GM19328 (cell line): Measurements from ENCODE around the gene OR2A5.
"Not testable (repeated sequence)": the region's sequence is repeated elsewhere in the genome, so short reads cannot be mapped to it uniquely, and the experiment has no call there.

Experiments
- ATAC-seq: cut with Tn5 transposase; IDR thresholded peaks from one replicate; pipeline ENCODE4 v1.9.1; 2021; ENCODE audit warnings: mild to moderate bottlenecking, moderate library complexity; ENCODE audit not compliant: unreplicated experiment

The OR2A5 gene, protein sequence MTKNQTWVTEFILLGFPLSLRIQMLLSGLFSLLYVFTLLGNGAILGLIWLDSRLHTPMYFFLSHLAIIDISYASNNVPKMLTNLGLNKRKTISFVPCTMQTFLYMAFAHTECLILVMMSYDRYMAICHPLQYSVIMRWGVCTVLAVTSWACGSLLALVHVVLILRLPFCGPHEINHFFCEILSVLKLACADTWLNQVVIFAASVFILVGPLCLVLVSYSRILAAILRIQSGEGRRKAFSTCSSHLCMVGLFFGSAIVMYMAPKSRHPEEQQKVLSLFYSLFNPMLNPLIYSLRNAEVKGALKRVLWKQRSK

DNA sequence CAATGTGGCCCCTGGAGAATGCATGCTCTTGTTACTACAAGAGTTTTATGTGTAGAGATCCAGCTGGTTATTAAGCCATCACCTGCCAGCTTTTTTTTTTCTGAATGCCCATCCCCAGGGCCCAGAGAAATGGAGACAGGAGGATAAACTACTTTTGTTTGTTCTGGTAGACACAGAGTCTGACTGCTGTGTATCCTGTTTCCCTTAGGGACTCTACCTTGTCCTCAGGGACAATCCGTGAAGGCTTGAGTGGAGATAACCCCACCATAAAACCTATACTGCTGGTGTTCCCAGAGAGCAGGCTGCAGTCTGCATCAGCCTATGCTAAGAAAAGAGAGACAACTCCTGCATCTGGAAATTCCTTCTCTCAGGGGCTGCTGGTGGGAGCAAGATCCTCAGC lies at the start of gene OR2A5:
Gene OR2A5 (plus strand): TSS at position 301 of the 400 bp plus-strand sequence. CDS start 1,454 bp downstream, outside the sequence.
- ATAC-seq: no peak

DNA sequence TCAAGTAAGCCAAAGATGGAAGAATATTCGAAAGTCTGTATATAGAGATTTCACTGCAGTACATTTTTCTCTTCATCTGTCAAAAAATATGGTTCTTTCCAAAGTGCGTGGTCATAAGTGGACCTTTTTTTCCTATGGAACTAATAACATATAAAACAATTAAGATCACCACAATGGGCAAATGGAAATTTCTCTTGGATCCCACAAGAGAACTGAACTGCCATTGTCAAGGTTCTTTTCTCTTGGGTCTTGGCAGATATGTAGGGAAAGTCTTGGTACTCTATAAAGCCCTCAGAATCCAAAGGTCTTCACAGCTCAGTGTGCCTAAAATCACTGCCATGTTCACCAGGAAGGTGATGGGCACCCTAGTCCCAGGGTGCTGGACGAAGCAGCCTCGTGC lies 48.7 kb upstream of the OR2A5 start, which contains the start of gene OR6B1:
Gene OR6B1 (plus strand): TSS at position 301 of the 400 bp plus-strand sequence. CDS start 3,677 bp downstream, outside the sequence.
- ATAC-seq: no peak

DNA sequence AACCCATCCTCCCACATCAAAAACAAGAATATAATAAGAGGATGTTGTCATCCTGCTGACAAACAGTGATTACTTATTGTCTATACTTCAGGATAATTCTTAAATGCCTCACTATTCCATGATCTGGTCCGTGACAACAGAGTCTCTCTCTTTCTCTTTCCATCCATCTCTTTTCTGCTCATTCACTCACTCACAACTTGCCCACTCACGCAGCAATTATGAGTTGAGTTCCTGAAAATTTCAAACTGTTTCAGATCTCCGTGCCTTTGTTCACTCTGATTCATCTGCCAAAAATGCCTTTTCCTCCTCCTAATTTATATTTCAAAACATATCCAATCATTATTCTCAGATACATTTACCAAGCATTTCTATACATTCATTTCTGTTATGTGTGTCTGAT lies 47.2 kb upstream of the OR2A5 start:
- no peak for ATAC-seq

DNA sequence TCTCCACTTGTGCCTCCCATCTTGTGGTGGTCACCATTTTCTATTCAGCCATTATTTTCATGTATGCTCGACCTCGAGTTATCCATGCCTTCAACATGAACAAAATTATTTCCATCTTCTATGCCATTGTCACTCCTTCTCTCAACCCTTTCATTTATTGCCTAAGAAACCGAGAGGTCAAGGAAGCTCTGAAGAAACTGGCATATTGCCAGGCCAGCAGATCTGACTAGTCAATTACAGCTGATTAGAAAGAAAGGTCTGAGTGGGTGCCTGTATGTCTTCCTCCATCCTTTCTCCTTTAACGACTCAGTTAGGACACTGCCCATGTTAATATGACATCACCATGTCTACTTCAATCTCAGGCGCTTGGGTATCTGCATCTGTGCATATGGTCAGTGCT lies 44.0 kb upstream of the OR2A5 start:
- ATAC-seq: no peak

DNA sequence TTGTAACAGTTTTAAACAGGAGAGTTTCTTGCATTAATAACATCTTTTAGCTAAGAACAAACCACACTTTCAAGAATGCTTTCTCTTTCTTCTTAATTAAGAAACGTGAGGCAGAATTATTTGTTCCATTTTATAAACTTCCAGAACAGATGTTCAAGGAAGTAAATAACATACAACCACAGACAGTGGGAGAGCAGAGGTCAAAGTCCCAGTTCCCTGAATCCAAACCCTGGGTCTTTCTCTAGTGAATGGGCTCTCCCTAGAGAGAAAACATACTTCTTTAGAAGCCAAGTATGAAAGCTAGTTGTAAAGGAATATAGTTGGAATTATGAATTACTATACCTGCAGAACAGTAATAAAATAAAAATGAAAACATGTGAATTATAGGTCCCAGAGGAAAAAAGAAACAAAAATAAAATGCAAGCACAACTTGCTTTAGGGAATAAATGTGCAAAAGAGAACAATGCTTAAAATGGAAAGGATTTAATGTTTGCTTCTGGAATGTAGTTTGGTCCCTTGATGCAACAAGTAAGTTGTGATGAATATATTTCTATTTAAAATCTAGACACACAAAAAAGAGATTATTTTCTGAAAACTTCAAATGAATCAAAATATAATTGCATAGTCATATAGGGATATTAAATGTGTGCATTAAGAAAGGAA lies 42.6 kb upstream of the OR2A5 start:
- no peak for ATAC-seq

DNA sequence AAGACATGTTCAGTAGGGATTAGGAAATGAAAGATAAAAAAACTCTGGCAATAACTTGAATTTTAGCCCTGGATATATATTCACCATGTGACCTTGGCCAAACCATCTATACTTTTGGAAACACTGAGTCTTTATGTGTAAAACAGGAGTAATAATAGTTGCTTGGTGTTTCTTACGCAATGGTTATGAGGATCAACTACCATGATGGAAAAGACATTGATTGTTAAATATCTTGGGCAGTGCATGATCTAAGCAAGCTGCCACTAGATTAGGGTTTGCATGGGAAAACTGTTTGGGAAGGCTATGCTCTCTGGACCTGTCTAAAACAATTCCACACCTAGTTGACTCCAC lies 42.1 kb upstream of the OR2A5 start:
- no peak for ATAC-seq

DNA sequence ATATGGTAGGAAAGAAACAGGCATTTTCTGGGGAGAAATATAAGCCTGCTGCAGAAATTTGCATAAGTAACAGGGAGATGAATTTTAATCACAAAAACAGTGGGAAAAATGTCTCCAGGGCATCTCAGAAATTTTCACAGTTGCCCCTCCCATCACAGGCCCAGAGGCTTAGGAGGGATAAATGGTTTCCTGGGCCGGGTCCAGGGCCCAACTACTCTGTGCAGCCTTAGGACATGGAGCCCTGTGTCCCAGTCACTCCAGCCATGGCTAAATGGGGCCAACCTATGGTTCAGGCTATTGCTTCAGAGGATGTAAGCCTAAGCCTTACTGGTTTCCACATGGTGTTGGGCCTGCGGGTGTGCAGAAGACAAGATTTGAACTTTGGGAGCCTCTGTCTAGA lies 39.4 kb upstream of the OR2A5 start:
- ATAC-seq: no peak

DNA sequence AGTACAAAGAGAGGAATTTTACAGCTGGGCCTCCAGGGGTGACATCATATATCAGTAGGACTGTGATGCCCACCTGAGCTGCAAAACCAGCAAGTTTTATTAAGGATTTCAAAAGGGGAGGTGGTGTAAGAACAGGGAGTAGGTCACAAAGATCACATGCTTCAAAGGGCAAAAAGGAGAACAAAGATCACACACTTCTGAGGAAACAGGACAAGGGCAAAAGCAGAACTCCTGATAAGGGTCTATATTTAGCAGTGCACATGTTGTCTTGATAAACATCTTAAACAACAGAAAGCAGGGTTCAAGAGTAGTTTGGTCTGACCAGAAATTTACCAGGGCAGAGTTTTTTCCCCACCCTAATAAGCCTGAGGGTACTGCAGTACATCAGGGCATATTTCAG lies 38.7 kb upstream of the OR2A5 start:
- not testable (repeated sequence) for ATAC-seq

DNA sequence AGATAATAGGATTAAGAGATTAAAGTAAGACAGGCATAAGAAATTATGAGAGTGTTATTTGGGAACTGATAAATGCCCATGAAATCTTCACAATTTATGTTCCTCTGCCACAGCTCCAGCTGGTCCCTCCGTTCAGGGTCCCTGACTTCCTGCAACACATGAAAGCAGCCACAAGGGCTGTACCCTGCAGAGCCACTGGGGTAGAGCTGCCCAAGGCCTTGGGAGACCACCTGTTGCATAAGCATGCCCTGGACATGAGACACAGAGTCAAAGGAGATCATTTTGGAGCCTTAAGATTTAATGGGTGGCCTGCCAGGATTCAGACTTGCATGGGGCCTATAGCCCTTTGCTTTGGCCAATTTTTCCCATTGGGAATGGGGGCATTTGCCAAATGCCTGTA lies 37.9 kb upstream of the OR2A5 start:
- ATAC-seq: not testable (repeated sequence)

DNA sequence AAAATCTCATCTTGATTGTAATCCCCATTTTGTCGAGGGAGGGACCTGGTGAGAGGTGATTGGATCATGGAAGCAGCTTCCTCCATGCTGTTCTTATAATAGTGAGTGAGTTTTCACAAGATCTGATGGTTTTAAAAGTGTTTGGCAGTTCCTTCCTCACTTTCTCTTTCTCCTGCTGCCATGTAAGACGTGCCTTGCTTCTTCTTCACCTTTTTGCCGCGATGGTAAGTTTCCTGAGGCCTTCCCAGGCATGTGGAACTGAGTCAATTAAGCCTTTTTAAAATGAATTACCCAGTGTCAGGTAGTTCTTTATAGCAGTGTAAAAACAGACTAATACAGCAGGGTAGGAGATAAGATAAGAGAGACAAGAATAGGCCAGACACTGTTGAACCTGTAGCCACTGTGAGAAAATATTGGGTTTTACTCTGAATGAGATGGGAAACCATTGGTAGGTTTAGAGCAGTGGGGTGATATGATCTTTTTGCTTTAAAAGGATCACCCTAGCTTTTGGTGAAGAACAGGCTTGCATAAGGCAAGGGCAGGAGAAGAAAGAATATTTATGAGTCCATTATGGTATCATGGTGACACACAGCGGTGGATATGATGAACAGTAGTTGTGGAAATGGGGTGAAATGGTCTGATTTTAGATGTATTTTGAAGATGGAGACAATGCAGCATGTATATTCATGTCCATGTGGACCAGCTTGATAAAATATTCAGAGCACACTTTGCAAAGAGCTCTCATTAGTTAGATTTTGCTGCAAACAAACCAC lies 37.1 kb upstream of the OR2A5 start:
- no peak for ATAC-seq

DNA sequence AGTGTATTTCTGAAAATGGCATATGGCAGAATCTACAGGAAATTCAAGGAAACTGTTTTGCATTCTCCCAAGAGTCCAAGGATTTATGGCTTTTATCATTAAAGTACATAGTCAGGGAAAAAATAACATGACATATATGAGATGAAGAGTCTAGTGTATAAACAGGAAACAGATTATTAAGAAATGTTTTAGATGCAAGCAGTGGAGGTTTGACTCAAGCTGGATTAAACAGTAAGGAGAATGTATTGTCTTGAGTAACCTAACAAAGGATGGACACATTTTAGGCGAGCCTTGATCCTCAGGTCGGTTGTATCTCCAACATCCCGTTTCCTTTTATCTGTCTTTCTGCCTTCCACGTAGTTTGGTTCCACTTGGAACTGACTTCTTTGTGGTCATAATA lies 30.7 kb upstream of the OR2A5 start:
- no peak for ATAC-seq

DNA sequence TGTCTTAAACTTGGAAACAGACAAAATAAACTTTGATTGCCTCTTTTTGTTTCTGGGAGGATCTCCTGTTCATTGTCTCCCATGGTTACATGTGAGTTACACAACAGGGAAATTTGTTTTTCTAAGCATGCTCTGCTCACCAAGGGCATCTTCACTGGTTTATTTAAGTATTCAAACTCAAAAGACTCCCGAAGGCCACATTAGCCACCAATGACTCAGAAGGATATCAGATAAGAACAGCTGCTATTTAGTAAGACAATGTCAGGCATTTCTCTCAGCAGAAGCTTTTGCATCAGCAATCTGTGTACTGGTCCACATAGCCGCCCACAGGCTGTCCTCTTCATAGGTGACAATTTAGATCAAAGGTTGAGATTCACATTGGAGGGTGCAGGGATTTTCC lies 29.3 kb upstream of the OR2A5 start:
- ATAC-seq: no peak

DNA sequence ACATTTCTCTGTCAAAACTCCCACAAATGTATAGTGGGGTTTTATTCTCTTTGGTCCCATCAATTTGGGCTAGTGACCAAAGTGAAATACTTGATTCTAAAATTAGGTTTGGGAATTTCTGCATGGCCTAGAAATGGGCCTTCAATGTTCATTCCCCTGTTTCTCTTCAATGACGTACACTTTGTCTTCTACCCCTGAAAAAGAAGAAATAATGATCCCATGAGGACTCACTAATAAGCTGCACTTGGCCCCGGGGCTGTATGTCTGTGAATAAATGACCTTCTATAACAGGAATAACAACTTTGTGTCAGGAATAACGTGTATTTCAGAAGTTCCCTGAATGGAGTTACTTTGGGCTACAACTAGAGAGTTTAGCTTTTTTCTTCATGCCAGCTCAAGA lies 28.4 kb upstream of the OR2A5 start:
- no peak for ATAC-seq

DNA sequence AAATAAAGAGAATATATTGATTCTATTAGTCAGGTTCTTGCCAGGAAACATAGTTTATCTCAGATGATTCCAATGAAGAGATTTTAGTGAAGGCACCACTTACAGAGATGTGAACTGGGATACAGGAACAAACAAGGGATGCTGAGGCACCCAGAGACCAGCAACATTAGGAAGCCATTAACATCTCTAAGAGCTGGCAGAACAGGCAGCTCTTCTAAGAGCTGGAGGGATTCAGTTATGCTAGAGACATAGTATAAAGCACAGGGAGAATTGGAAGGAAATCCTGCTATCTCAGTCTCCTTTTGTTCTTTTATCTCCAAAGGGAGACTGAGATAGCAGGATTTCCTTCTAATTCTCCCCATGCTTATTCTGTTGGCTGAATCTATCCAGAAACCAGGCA lies 26.6 kb upstream of the OR2A5 start:
- ATAC-seq: no peak

DNA sequence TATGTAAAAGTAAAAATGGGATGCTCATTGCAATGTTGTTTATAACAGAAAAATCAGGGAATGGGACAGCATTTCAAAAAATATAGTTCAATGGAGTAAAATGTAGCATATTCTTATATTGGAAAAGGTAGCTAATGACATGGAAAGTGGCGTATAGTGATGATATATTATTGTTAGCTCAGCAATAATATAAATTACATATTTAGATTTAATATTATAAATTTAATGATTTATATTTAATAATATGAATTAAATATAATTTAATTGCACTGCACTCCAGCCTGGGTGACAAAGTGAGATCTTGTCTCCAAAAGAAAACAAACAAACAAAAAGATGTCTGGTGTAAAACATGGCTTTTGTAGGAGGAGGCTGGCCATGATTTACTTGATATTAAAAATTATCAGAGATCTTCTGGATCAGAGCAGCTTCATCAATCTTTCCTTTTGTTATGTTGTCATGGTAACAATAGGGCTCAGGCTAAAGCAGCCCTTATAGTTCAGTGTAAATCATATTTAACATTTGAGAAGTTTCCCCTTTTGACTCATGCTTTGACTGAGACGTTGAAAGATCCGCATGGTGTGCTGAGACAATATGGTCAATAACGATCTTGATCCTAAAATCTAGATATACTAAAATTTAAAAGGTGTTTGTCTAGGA lies 25.4 kb upstream of the OR2A5 start:
- no peak for ATAC-seq

DNA sequence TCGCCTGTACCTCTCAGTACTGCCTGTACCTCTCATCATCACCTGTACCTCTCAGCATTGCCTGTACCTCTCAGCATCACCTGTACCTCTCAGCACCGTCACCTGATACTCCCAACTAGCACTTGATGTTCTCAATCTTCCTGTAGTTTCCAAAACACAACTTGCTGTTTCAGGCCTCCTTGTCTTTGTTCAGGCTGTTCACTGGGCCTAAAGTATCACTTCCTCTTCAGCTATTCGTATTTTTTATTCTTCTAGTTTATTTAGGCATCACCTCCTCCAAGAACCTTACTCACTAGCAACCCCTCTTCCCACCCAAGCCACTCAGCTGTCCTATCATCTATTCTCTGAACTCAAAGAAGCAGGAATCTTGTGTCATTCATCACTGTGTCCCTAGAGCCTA lies 24.5 kb upstream of the OR2A5 start:
- ATAC-seq: no peak

DNA sequence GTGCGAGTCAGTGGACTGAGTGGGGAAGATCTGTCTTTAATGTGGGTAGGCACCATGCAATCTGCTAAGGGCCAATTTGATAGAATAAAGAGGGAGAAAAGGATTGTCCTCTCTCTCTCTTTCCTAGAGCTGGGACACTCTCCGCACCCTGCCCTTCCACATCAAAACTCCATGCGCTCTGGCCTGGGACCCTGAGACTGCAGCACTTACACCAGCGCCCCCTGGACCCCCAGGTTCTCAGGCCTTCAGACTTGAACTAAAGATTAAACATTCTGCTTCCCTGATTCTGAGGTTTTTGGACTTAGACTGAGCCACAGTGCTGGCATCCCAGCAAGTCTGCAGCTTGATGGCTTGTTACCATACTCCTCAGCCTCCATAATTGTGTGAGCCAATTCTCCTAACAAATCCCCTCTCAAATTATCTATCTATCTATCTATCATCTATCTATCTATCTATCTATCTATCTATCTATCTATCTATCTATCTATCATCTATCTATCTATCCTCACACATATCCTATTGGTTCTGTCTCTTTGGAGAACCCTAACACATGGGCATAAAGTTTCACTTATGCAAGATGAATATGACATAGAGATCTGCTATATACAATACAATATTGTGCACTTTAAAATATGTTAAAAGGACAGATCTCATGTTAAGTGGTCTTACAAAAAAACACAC lies 22.4 kb upstream of the OR2A5 start:
- ATAC-seq: no peak

DNA sequence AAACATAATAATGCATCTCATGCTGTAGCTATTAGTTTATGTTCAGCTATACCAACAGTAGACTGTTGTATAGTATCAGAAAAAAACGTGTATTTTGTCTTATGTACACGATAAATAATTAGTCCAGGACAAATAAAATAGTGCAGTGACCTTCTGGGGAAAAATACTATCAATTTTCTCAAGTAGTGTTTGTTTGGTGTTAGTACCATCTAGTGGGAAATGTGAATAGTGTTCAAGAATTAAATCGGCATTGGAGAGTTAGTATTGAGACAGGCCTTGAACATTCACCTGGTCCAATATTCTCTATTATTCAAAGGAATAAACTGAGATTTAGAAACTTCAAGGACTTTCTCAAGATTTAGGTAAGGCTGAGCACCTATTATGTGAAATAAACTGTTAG lies 21.7 kb upstream of the OR2A5 start:
- no peak for ATAC-seq

DNA sequence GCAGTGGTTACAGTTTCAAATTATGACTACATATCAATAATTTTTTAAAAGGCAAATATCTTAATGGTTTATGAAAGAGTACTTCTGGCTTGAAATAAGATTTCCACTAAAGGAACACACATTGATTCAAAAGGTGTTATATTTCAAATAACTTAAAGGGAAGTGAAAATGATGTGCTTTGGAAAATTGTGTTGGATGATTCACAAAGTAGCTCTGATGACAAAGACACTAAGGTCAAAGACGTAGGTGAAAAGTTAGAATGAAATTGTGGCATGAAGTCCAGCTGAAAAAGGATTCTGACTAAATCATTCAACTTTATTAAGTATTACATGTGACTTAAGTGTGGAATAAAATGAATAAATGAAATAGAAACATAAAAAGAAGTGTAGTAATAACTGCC lies 20.8 kb upstream of the OR2A5 start:
- ATAC-seq: no peak

DNA sequence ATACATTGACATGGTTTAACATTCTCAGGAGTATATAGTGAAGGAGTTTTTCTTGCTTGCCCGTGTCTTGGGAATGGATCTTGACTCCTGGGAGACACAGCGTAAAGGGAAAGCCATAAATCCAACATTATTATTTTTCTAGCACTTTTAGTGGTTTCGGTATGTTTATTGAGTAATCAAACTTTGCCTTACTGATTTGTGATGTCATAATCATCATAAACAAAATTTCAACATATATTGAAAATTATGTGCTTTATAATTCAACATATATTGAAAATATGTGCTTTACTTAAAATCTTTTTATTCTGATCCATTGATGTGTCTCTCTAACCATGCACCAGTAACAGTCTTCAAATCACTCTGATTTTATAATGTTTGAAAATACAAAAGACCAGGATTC lies 20.2 kb upstream of the OR2A5 start:
- no peak for ATAC-seq

DNA sequence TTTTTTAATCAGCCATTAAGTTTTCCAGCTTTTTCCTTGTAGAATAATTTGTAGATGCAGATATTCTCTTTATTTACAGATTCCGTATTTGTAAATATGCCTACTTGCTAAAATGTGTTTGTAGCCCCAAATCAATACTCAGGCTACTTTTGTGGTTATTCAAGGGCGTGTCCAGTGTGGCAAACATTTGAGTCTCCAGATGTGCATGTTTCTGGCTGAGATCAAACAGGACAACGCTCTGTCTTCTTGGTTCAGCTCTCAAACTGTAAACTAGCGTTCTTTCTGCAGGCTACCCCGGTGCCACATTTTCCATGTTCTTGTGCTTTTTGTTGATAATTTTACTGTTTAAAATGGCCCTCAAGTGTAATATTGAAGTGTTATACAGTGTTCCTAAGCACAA lies 16.2 kb upstream of the OR2A5 start:
- ATAC-seq: no peak
